ENCODE measurements around the gene CUL5.

GRCh38 chr11:108009497-108010370 lies 1.0 kb downstream of the CUL5 start:
- no peak for TF ChIP-seq POLR2AphosphoS5 (IDR thresholded peaks at IDR 0.05; ENCODE audit: low read depth, low read length)
- TF ChIP-seq TAF1 (IDR thresholded peaks at IDR 0.05; ENCODE audit: borderline replicate concordance, low read depth, low read length) = no peak
- TF ChIP-seq POLR2A (IDR thresholded peaks at IDR 0.05; ENCODE audit: low read depth, low read length) = no peak
